ENCODE results near the gene RFNG. TPM values are rescaled to one million over a fixed set of nuclear protein-coding genes. Genes with fewer than 3 reads are reported as not detected.

RFNG gene
- polyA plus RNA-seq, 1 donor (not counting 4 experiments of a cell fraction or from before 2014, with no cell fraction given): 10.2 TPM

DNA sequence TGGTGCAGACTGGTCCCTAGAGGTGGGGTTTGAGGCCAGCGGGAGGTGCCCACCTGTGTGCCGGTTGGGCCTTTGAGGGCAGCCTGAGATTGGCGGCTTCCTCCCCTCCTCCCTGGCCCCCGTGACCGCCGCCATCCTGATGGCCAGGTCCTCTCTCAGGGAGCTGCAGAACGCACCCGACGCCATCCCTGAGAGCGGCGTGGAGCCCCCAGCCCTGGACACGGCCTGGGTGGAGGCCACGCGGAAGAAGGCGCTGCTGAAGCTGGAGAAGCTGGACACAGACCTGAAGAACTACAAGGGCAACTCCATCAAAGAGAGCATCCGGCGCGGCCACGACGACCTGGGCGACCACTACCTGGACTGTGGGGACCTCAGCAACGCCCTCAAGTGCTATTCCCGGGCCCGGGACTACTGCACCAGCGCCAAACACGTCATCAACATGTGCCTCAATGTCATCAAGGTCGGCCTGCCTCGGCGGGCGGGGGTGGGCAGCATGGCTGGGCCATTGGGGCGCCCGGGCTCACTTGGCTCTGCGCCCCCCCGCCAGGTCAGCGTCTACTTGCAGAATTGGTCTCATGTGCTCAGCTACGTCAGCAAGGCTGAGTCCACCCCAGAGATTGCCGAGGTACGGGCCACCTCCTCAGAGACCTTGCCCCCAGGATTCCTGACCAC is 2.9 kb upstream of the RFNG start:
- FAIRE-seq: no peak
- no peak overlapping the region for H2AFZ ChIP-seq (ENCODE audit: control insufficient read depth, low read length)
- peaks cover 11% of the 10 kb centered on the region for H3K4me1 ChIP-seq (ENCODE audit: control insufficient read depth, extremely low read depth, insufficient read depth, low read length)
- H3K9ac ChIP-seq (ENCODE audit: control insufficient read depth, extremely low read depth, insufficient read depth, low read length): no peak overlapping the region
- no peak overlapping the region for H3K4me3 ChIP-seq (ENCODE audit: control insufficient read depth in 2 of 3, extremely low read depth in 1 of 3, insufficient read depth in 2 of 3, low read depth in 1 of 3, low read length in 3 of 3)
- H3K27ac ChIP-seq (ENCODE audit: control insufficient read depth, insufficient read depth, low read length): no peak overlapping the region
- no peaks in the 10 kb centered on the region for H4K20me1 ChIP-seq (ENCODE audit: control insufficient read depth, extremely low read depth, insufficient read depth, low read length)
- peaks cover 25% of the 10 kb centered on the region for H3K79me2 ChIP-seq (ENCODE audit: control insufficient read depth, insufficient read depth, low read length)
- no peak for TF ChIP-seq EZH2 (IDR thresholded peaks at IDR 0.05; ENCODE audit: low read length)
- TF ChIP-seq, protein P1, sequence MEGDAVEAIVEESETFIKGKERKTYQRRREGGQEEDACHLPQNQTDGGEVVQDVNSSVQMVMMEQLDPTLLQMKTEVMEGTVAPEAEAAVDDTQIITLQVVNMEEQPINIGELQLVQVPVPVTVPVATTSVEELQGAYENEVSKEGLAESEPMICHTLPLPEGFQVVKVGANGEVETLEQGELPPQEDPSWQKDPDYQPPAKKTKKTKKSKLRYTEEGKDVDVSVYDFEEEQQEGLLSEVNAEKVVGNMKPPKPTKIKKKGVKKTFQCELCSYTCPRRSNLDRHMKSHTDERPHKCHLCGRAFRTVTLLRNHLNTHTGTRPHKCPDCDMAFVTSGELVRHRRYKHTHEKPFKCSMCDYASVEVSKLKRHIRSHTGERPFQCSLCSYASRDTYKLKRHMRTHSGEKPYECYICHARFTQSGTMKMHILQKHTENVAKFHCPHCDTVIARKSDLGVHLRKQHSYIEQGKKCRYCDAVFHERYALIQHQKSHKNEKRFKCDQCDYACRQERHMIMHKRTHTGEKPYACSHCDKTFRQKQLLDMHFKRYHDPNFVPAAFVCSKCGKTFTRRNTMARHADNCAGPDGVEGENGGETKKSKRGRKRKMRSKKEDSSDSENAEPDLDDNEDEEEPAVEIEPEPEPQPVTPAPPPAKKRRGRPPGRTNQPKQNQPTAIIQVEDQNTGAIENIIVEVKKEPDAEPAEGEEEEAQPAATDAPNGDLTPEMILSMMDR (optimal IDR thresholded peaks at IDR 0.05 in 1 of 3, IDR thresholded peaks at IDR 0.05 in 1 of 3, conservative IDR thresholded peaks at IDR 0.05 in 1 of 3; ENCODE audit: extremely low read depth in 1 of 3, insufficient read depth in 2 of 3, low read length in 3 of 3): no peak
- no peaks in the 10 kb centered on the region for H3K9me1 ChIP-seq (ENCODE audit: control insufficient read depth, extremely low read depth, insufficient read depth, low read length)
- peaks cover 24 to 33% of the 10 kb centered on the region in 2 experiments for H3K36me3 ChIP-seq (ENCODE audit: control insufficient read depth in 2 of 2, extremely low read depth in 1 of 2, insufficient read depth in 2 of 2, low read length in 2 of 2)
- no peaks in the 10 kb centered on the region for H3K27me3 ChIP-seq (ENCODE audit: control insufficient read depth, extremely low read depth, insufficient read depth, low read length)
- no peak for DNase-seq (ENCODE audit: low read depth, low spot score)
- dilution Hi-C loops (cut with MboI; ENCODE audit: extremely low pct_ligation_motif_present, low sequenced_read_pairs): no loop called here
- no peaks in the 10 kb centered on the region for H3K9me3 ChIP-seq (ENCODE audit: control insufficient read depth, low read depth, low read length)
- H3K4me2 ChIP-seq (ENCODE audit: control insufficient read depth, extremely low read depth, insufficient read depth, low read depth, low read length): no peak overlapping the region

DNA sequence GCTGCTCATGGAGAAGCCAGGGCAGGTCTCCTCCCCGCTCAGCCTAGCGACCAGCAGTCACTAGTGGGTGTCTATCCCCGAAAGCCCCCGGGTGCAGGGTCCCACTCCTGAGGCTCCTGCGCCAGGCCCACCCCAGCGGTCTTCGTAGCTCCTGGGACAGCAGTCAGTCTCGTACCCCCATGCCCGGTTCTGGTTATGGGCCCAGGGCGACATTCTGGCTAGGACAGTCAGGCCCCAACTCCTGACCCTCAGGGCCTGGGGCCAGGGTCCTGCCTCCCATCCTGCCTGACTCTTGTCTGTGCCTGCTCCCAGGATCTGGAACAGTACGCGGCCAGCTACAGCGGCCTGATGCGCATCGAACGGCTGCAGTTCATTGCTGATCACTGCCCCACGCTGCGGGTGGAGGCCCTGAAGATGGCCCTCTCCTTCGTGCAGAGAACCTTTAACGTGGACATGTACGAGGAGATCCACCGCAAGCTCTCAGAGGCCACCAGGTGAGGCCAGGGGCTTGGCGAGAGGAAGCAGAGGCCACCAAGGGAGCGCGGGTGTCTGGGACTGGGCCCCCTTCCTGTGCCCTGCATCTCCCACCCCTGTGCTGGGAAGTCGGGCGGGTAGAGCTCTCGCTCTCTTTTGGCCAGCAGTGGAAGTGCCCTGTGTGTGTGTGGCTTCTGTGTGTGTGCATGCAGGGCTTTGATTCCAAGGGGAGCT is 2.1 kb upstream of the RFNG start:
- H3K9me1 ChIP-seq (ENCODE audit: control insufficient read depth, extremely low read depth, insufficient read depth, low read length): no peaks in the 10 kb centered on the region
- TF ChIP-seq EZH2 (IDR thresholded peaks at IDR 0.05; ENCODE audit: low read length): no peak
- TF ChIP-seq, protein P1 (optimal IDR thresholded peaks at IDR 0.05 in 1 of 3, IDR thresholded peaks at IDR 0.05 in 1 of 3, conservative IDR thresholded peaks at IDR 0.05 in 1 of 3; ENCODE audit: extremely low read depth in 1 of 3, insufficient read depth in 2 of 3, low read length in 3 of 3): no peak
- peaks cover 11% of the 10 kb centered on the region for H3K4me1 ChIP-seq (ENCODE audit: control insufficient read depth, extremely low read depth, insufficient read depth, low read length)
- peaks cover 24 to 30% of the 10 kb centered on the region in 2 experiments for H3K36me3 ChIP-seq (ENCODE audit: control insufficient read depth in 2 of 2, extremely low read depth in 1 of 2, insufficient read depth in 2 of 2, low read length in 2 of 2)
- H3K27me3 ChIP-seq (ENCODE audit: control insufficient read depth, extremely low read depth, insufficient read depth, low read length): no peaks in the 10 kb centered on the region
- no peak overlapping the region for H2AFZ ChIP-seq (ENCODE audit: control insufficient read depth, low read length)
- no peak for DNase-seq (ENCODE audit: low read depth, low spot score)
- no peaks in the 10 kb centered on the region for H3K9me3 ChIP-seq (ENCODE audit: control insufficient read depth, low read depth, low read length)
- no peak overlapping the region for H3K9ac ChIP-seq (ENCODE audit: control insufficient read depth, extremely low read depth, insufficient read depth, low read length)
- H3K4me2 ChIP-seq (ENCODE audit: control insufficient read depth, extremely low read depth, insufficient read depth, low read depth, low read length): no peak overlapping the region
- no peak overlapping the region for H3K27ac ChIP-seq (ENCODE audit: control insufficient read depth, insufficient read depth, low read length)
- dilution Hi-C loops (cut with MboI; ENCODE audit: extremely low pct_ligation_motif_present, low sequenced_read_pairs): no loop called here
- H3K79me2 ChIP-seq (ENCODE audit: control insufficient read depth, insufficient read depth, low read length): peaks cover 25% of the 10 kb centered on the region
- H3K4me3 ChIP-seq (ENCODE audit: control insufficient read depth in 2 of 3, extremely low read depth in 1 of 3, insufficient read depth in 2 of 3, low read depth in 1 of 3, low read length in 3 of 3): no peak overlapping the region
- H4K20me1 ChIP-seq (ENCODE audit: control insufficient read depth, extremely low read depth, insufficient read depth, low read length): no peaks in the 10 kb centered on the region
- no peak for FAIRE-seq

Data from keratinocyte (primary cell).